ENCODE data around the gene ZNF592. TPM values are rescaled to one million over a fixed set of nuclear protein-coding genes. Genes with fewer than 3 reads are reported as not detected.

Gene ZNF592
- total RNA-seq, 1 donor from 2014 or later = 31.5 TPM

- no peaks in the 10 kb centered on the region for H3K9me3 Mint-ChIP-seq (ENCODE audit: low read depth)
- H3K27ac Mint-ChIP-seq (ENCODE audit: unreplicated experiment) = peak overlapping the region; percentile 96
- H3K36me3 Mint-ChIP-seq (ENCODE audit: low read depth) = no peaks in the 10 kb centered on the region
- no peak for DNase-seq (ENCODE audit: low spot score)
- peaks cover 34% of the 10 kb centered on the region for H3K4me1 Mint-ChIP-seq (ENCODE audit: low read depth)
- peak overlapping the region; percentile 93 for H3K4me3 Mint-ChIP-seq (ENCODE audit: unreplicated experiment)
- H3K27me3 Mint-ChIP-seq (ENCODE audit: low read depth) = no peaks in the 10 kb centered on the region
- no peak for TF ChIP-seq CTCF (IDR thresholded peaks at IDR 0.05)
These were observed 33.6 kb upstream of the ZNF592 start for GRCh38 chr15:84714821-84715220.

- H3K27ac Mint-ChIP-seq (ENCODE audit: unreplicated experiment) = peak overlapping the region; percentile 96
- H3K36me3 Mint-ChIP-seq (ENCODE audit: low read depth) = no peaks in the 10 kb centered on the region
- no peak for DNase-seq (ENCODE audit: low spot score)
- no peaks in the 10 kb centered on the region for H3K27me3 Mint-ChIP-seq (ENCODE audit: low read depth)
- no peaks in the 10 kb centered on the region for H3K9me3 Mint-ChIP-seq (ENCODE audit: low read depth)
- TF ChIP-seq CTCF (IDR thresholded peaks at IDR 0.05) = no peak
- peak overlapping the region; percentile 93 for H3K4me3 Mint-ChIP-seq (ENCODE audit: unreplicated experiment)
- H3K4me1 Mint-ChIP-seq (ENCODE audit: low read depth) = peaks cover 34% of the 10 kb centered on the region
These were observed 32.9 kb upstream of the ZNF592 start for GRCh38 chr15:84715441-84716035.

GRCh38 chr15:84716036-84716732 lies 32.2 kb upstream of the ZNF592 start, which contains the start of gene SEC11A:
Gene SEC11A, minus strand, starts transcription at chr15:84716139. Its CDS starts 64 bp downstream, at chr15:84716075.
- Mint-ChIP-seq H3K4me1 (ENCODE audit: low read depth) (peaks cover 34% of the 10 kb centered on the region), H3K4me3 (ENCODE audit: unreplicated experiment) (peak within 1 kb of the TSS; percentile 93), H3K27me3 (ENCODE audit: low read depth) (no peaks in the 10 kb centered on the region), H3K36me3 (ENCODE audit: low read depth) (no peaks in the 10 kb centered on the region), H3K9me3 (ENCODE audit: low read depth) (no peaks in the 10 kb centered on the region), H3K27ac (ENCODE audit: unreplicated experiment) (peak within 1 kb of the TSS; percentile 96)
- TF ChIP-seq CTCF (IDR thresholded peaks at IDR 0.05) = no peak
- DNase-seq (ENCODE audit: low spot score) = peak; percentile 99

- DNase-seq (ENCODE audit: low spot score) = no peak
- H3K27ac Mint-ChIP-seq (ENCODE audit: unreplicated experiment) = no peak overlapping the region
- no peaks in the 10 kb centered on the region for H3K36me3 Mint-ChIP-seq (ENCODE audit: low read depth)
- no peak for TF ChIP-seq CTCF (IDR thresholded peaks at IDR 0.05)
- H3K4me3 Mint-ChIP-seq (ENCODE audit: unreplicated experiment) = no peak overlapping the region
- H3K27me3 Mint-ChIP-seq (ENCODE audit: low read depth) = no peaks in the 10 kb centered on the region
- peaks cover 18% of the 10 kb centered on the region for H3K4me1 Mint-ChIP-seq (ENCODE audit: low read depth)
- no peaks in the 10 kb centered on the region for H3K9me3 Mint-ChIP-seq (ENCODE audit: low read depth)
These were observed 27.0 kb upstream of the ZNF592 start for GRCh38 chr15:84721371-84721770.

GRCh38 chr15:84722628-84723027 lies 25.8 kb upstream of the ZNF592 start:
- no peaks in the 10 kb centered on the region for H3K36me3 Mint-ChIP-seq (ENCODE audit: low read depth)
- no peak overlapping the region for H3K4me3 Mint-ChIP-seq (ENCODE audit: unreplicated experiment)
- no peak for TF ChIP-seq CTCF (IDR thresholded peaks at IDR 0.05)
- H3K27ac Mint-ChIP-seq (ENCODE audit: unreplicated experiment) = no peak overlapping the region
- H3K4me1 Mint-ChIP-seq (ENCODE audit: low read depth) = peaks cover 9% of the 10 kb centered on the region
- no peaks in the 10 kb centered on the region for H3K27me3 Mint-ChIP-seq (ENCODE audit: low read depth)
- DNase-seq (ENCODE audit: low spot score) = no peak
- no peaks in the 10 kb centered on the region for H3K9me3 Mint-ChIP-seq (ENCODE audit: low read depth)

Data from chondrocyte (in vitro differentiated cells).